OCI-LY1 (cell line): Measurements from ENCODE around the gene CDH23.

Experiments used
- H2AFZ ChIP-seq: fragments of 200-600 bp; sonication (generic), shearing (Covaris generic); 2 replicates; pipeline ENCODE4 v1.6.0; 2014; ENCODE audit warnings: antibody characterized with exemption, mild to moderate bottlenecking, low read length
- H3F3A ChIP-seq: fragments of 200-600 bp; sonication (generic), shearing (Covaris generic); 2 replicates; pipeline ENCODE4 v1.6.0; 2014; ENCODE audit warnings: mild to moderate bottlenecking, antibody characterized with exemption, low read length, moderate library complexity; ENCODE audit not compliant: insufficient read depth
- H3K27ac ChIP-seq: fragments of 200-600 bp; sonication (generic); 2 replicates; pipeline ENCODE4 v1.5.1; 2014; ENCODE audit warnings: low read length, mixed run types, mild to moderate bottlenecking, low read depth; ENCODE audit not compliant: poor library complexity, severe bottlenecking
- H3K27me3 ChIP-seq: fragments of 200-600 bp; sonication (generic); 2 replicates; pipeline ENCODE4 v1.6.0; 2014; ENCODE audit warnings: antibody characterized with exemption, mild to moderate bottlenecking, low read length, moderate library complexity; ENCODE audit not compliant: insufficient read depth
- H3K36me3 ChIP-seq: fragments of 200-600 bp; sonication (generic); 2 replicates; pipeline ENCODE4 v1.6.1; 2014; ENCODE audit warnings: mild to moderate bottlenecking, antibody characterized with exemption, low read length, moderate library complexity, mixed read lengths; ENCODE audit not compliant: insufficient read depth
- H3K4me1 ChIP-seq: fragments of 200-600 bp; sonication (generic); 2 replicates; pipeline ENCODE4 v1.5.1; 2014; ENCODE audit warnings: mild to moderate bottlenecking, low read length, moderate library complexity; ENCODE audit not compliant: insufficient read depth, severe bottlenecking
- H3K4me2 ChIP-seq: fragments of 200-600 bp; sonication (generic), shearing (Covaris generic); 2 replicates; pipeline ENCODE4 v1.6.1; 2014; ENCODE audit warnings: low read length
- H3K4me3 ChIP-seq: fragments of 200-600 bp; sonication (generic); 2 replicates; pipeline ENCODE4 v1.5.1; 2014; ENCODE audit warnings: low read length, low read depth, mild to moderate bottlenecking, mixed read lengths; ENCODE audit not compliant: poor library complexity, severe bottlenecking
- H3K79me2 ChIP-seq: fragments of 200-600 bp; shearing (Covaris generic); 2 replicates; pipeline ENCODE4 v1.6.1; 2016; ENCODE audit warnings: mixed run types, low read length, mixed read lengths; ENCODE audit not compliant: insufficient read depth
- H3K9ac ChIP-seq: fragments of 200-600 bp; sonication (generic), shearing (Covaris generic); 2 replicates; pipeline ENCODE4 v1.6.1; 2014; ENCODE audit warnings: mild to moderate bottlenecking, low read length, mixed read lengths
- H3K9me2 ChIP-seq: fragments of 200-600 bp; sonication (generic), shearing (Covaris generic); 2 replicates; pipeline ENCODE4 v1.6.1; 2014; ENCODE audit warnings: low read depth, mild to moderate bottlenecking, low read length, mixed read lengths
- H3K9me3 ChIP-seq: fragments of 200-600 bp; shearing (Covaris generic); 2 replicates; pipeline ENCODE4 v1.6.1; 2014; ENCODE audit warnings: low read length, mixed read lengths
- H4K20me1 ChIP-seq: fragments of 200-600 bp; sonication (generic), shearing (Covaris generic); 2 replicates; pipeline ENCODE4 v1.6.0; 2016; ENCODE audit warnings: mild to moderate bottlenecking, low read length; ENCODE audit not compliant: insufficient read depth
- EZH2 ChIP-seq: fragments of 200-600 bp; sonication (generic), shearing (Covaris generic); IDR thresholded peaks from 2 replicates; pipeline ENCODE4 v1.8.0; 2017; ENCODE audit warnings: borderline replicate concordance, mixed run types, mild to moderate bottlenecking, antibody characterized with exemption, low read length, moderate library complexity, mixed read lengths
- TF ChIP-seq, protein P1 (sequence below): fragments of 200-600 bp; sonication (generic), shearing (Covaris generic); IDR thresholded peaks from 2 replicates; pipeline ENCODE4 v1.5.1; 2017; ENCODE audit warnings: mild to moderate bottlenecking, antibody characterized with exemption, low read length, moderate library complexity, mixed read lengths

Gene CDH23

GRCh38 chr10:71442000-71442399 lies 45.3 kb downstream of the CDH23 start:
- no peaks in the 10 kb centered on the region for H3K9me3 ChIP-seq
- no peak overlapping the region for H3K27ac ChIP-seq
- H3K9ac ChIP-seq, result no peak overlapping the region
- H3K4me2 ChIP-seq, result no peak overlapping the region
- H3K4me1 ChIP-seq, result no peaks in the 10 kb centered on the region
- H3K36me3 ChIP-seq, result no peaks in the 10 kb centered on the region
- H3K79me2 ChIP-seq, result no peaks in the 10 kb centered on the region
- H4K20me1 ChIP-seq, result no peaks in the 10 kb centered on the region
- no peak overlapping the region for H3K4me3 ChIP-seq
- no peaks in the 10 kb centered on the region for H3F3A ChIP-seq
- no peaks in the 10 kb centered on the region; the same call in 1 of the 2 replicates for H3K27me3 ChIP-seq
- no peaks in the 10 kb centered on the region for H3K9me2 ChIP-seq
- TF ChIP-seq, protein P1, sequence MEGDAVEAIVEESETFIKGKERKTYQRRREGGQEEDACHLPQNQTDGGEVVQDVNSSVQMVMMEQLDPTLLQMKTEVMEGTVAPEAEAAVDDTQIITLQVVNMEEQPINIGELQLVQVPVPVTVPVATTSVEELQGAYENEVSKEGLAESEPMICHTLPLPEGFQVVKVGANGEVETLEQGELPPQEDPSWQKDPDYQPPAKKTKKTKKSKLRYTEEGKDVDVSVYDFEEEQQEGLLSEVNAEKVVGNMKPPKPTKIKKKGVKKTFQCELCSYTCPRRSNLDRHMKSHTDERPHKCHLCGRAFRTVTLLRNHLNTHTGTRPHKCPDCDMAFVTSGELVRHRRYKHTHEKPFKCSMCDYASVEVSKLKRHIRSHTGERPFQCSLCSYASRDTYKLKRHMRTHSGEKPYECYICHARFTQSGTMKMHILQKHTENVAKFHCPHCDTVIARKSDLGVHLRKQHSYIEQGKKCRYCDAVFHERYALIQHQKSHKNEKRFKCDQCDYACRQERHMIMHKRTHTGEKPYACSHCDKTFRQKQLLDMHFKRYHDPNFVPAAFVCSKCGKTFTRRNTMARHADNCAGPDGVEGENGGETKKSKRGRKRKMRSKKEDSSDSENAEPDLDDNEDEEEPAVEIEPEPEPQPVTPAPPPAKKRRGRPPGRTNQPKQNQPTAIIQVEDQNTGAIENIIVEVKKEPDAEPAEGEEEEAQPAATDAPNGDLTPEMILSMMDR, result no peak
- no peak for TF ChIP-seq EZH2
- H2AFZ ChIP-seq, result no peak overlapping the region

GRCh38 chr10:71442859-71443570 lies 46.3 kb downstream of the CDH23 start:
- TF ChIP-seq, protein P1, result no peak
- TF ChIP-seq EZH2, result no peak
- H3K9ac ChIP-seq, result no peak overlapping the region
- no peaks in the 10 kb centered on the region for H3K36me3 ChIP-seq
- H3F3A ChIP-seq, result no peaks in the 10 kb centered on the region
- no peaks in the 10 kb centered on the region for H4K20me1 ChIP-seq
- no peak overlapping the region for H2AFZ ChIP-seq
- no peaks in the 10 kb centered on the region for H3K79me2 ChIP-seq
- peaks cover 6% of the 10 kb centered on the region; the same call in 1 of the 2 replicates for H3K27me3 ChIP-seq
- H3K4me1 ChIP-seq, result no peaks in the 10 kb centered on the region
- H3K4me3 ChIP-seq, result no peak overlapping the region
- H3K27ac ChIP-seq, result no peak overlapping the region
- no peaks in the 10 kb centered on the region for H3K9me3 ChIP-seq
- no peaks in the 10 kb centered on the region for H3K9me2 ChIP-seq
- H3K4me2 ChIP-seq, result no peak overlapping the region

- no peaks in the 10 kb centered on the region for H3K36me3 ChIP-seq
- peaks cover 6% of the 10 kb centered on the region; the same call in 1 of the 2 replicates for H3K27me3 ChIP-seq
- H4K20me1 ChIP-seq, result no peaks in the 10 kb centered on the region
- no peak overlapping the region for H3K4me3 ChIP-seq
- no peak overlapping the region for H2AFZ ChIP-seq
- no peaks in the 10 kb centered on the region for H3K4me1 ChIP-seq
- no peaks in the 10 kb centered on the region for H3K9me3 ChIP-seq
- no peak overlapping the region for H3K9ac ChIP-seq
- H3K9me2 ChIP-seq, result no peaks in the 10 kb centered on the region
- H3F3A ChIP-seq, result no peaks in the 10 kb centered on the region
- TF ChIP-seq, protein P1, result no peak
- TF ChIP-seq EZH2, result no peak
- no peaks in the 10 kb centered on the region for H3K79me2 ChIP-seq
- no peak overlapping the region for H3K4me2 ChIP-seq
- no peak overlapping the region for H3K27ac ChIP-seq
Measured at GRCh38 chr10:71443676-71444075, 47.0 kb downstream of the CDH23 start.
